GM08714 (cell line): Measurements from ENCODE around the gene OR5AN1.

ENCODE experiments used
- H3K4me3 ChIP-seq: fragments of 200-500 bp; sonication (Bioruptor generic); 2 replicates; pipeline ENCODE4 v1.5.1; 2014; ENCODE audit warnings: mild to moderate bottlenecking, low read length, inconsistent platforms
- ZNF274 ChIP-seq: IDR thresholded peaks from 2 replicates; pipeline ENCODE4 v1.6.1; 2012; ENCODE audit warnings: mild to moderate bottlenecking, low read depth, low read length

OR5AN1 gene

GRCh38 chr11:59401262-59401552, 42.5 kb downstream of the OR5AN1 start:
- no peak for TF ChIP-seq ZNF274

GRCh38 chr11:59403546-59403945, 44.9 kb downstream of the OR5AN1 start:
- H3K4me3 ChIP-seq = no peak overlapping the region
- TF ChIP-seq ZNF274 = no peak

More at GRCh38 chr11:59401262-59401552, 42.5 kb downstream of the OR5AN1 start:
- no peak overlapping the region for H3K4me3 ChIP-seq

- H3K4me3 ChIP-seq = no peak overlapping the region
- TF ChIP-seq ZNF274 = no peak
Measured at GRCh38 chr11:59413646-59414045, 55.0 kb downstream of the OR5AN1 start.

GRCh38 chr11:59415111-59415510, 56.4 kb downstream of the OR5AN1 start:
- TF ChIP-seq ZNF274 = no peak
- no peak overlapping the region for H3K4me3 ChIP-seq

- no peak overlapping the region for H3K4me3 ChIP-seq
Measured at GRCh38 chr11:59416613-59417012, 57.9 kb downstream of the OR5AN1 start.

GRCh38 chr11:59417023-59417422, 58.3 kb downstream of the OR5AN1 start:
- TF ChIP-seq ZNF274 = no peak
- no peak overlapping the region for H3K4me3 ChIP-seq

More at GRCh38 chr11:59416613-59417012, 57.9 kb downstream of the OR5AN1 start:
- TF ChIP-seq ZNF274 = no peak

- H3K4me3 ChIP-seq = no peak overlapping the region
- no peak for TF ChIP-seq ZNF274
Measured at GRCh38 chr11:59418156-59418555, 59.5 kb downstream of the OR5AN1 start.
